CD4-positive, alpha-beta T cell treated with Interleukin-12 subunit alpha and Interleukin-12 subunit beta, for 1 hour (primary cell): ENCODE results near the gene PPP2R2C.

Experiments used
- DNase-seq: peaks from one replicate; pipeline ENCODE4 v3.0.0-alpha.2; 2020

The PPP2R2C gene

DNA sequence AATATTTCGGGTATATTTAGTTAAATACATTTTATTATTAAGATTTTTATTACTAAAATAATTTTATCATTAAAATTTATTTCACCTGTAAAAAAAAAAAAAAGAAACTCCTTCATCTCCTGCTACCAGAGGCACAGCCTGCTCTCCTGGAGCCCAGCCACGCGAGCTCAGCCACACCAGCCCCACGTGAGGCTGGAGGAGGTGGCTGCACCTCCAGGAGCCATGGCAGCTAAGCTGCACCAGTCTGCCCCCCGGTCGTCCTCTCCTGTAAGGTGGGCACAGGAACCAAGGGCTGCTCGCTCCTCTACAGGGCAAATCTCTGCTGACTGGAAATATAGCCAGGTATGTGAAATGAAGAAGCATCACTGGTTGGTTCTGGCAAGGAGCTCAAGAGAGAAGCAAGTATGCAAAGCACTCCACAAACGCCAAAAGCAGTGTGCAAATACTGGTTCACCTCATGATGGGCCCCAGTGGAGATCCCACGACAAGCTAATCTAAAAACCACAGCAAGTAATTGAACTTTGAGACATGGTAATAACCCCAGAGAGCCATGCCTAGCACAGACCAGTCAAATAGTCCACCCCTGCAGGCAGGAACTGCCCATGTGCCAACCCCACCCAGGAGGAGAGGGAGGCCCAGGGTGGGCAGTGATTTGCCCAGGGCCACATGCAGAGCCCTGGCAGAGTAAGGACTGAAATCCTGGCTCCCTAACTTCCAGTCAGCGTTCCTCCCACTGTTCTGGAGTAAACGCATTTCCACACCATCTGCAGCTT, 112.7 kb downstream of the PPP2R2C start:
- DNase-seq = no peak

DNA sequence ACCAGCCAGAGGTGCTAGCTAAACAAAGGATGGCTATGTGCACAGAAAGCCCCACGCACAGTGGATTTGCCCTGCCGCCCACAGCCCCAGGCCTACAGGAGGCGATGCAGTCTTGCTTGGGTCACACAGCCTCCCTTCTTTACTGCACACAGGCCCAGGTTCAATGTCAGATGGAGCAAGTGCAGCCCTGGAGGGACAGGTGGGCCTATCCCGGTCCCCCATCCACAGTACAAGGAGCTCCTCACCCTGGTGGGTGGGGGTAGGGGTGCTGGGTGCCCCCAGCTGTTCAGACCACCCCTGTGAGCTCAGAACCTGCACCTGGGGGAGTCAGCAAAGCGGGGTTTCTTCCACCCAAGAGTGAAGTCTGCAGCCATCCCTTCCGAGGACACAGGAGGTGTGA, 114.9 kb downstream of the PPP2R2C start:
- no peak for DNase-seq

DNA sequence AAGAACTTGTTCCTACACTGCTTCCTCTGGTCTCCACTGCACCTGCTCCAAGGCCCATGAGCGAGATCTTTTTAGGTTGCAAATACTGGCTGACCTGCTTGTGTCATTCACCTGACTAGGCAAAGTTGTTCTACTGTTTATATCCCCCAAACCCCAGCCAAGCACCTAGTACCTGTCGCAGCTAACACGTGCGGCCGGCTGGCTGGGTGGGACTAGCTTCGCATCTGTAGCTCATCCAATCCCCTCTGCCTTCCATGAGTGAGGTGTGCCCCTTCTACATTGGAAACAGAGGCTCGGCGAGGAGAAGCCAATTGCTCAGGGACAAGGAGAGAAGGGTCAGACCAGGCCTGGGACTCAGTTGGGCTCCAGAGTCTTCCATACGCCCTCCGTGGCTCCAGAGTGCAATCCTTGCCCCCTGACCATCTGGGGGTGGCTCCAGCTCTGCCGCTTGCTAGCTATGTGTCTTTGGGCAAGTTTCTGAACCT, 116.3 kb downstream of the PPP2R2C start:
- DNase-seq = no peak

DNA sequence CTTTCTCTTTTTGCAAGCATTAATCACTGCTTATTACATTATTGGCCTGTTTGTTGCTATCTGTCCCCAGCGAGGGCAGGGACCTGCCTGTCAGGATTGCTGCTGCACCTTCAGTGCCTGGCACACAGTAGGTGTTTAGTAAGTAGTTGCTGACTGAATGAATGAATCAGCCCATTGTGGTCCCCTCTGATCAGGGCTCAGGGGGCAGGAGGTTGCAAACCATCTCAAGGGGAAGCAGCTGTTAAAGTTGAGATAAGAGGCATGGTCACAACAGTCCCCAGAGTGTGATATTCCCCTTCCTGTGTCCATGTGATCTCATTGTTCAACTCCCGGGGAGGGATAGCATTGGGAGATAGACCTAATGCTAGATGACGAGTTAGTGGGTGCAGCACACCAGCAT, 117.4 kb downstream of the PPP2R2C start:
- DNase-seq = no peak

DNA sequence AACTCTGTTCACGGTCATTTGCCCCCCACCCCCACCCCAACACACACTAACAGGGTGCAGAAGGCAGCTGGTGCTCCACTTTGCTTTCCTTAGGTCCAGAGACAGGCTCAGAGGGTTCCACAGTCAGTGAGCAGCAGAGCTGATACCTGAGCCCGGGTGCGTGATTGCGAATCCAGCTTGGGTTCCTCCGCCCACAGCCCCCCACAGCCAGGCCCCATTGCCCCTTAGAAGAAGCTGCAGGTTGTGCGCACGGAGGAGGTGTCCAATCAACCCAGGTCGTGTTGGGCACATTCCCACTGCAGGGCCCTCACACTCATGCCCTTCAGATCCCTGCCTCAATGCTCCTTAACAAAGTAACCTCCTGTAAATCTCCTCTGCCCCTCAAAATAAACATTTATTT, 117.8 kb downstream of the PPP2R2C start:
- no peak for DNase-seq

DNA sequence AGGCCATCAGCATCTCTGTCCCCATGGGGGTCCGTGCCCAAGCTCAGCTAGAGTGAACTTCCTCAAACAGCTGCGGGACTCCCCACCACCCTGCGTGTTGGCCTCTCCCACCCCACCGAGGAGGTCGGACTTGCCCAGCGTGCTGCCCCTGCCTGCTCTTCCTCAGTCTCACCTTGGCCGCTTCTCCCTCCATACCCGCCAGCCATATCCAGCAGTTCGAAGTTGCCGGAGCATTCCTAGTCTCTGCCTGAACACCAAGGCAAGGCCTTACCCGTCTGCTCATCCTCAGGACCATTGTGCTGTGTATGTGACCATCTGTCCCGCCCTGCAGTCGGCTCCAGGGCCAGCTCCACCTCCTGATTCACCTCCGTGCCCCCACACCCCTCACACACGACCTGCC, 118.3 kb downstream of the PPP2R2C start:
- no peak for DNase-seq

DNA sequence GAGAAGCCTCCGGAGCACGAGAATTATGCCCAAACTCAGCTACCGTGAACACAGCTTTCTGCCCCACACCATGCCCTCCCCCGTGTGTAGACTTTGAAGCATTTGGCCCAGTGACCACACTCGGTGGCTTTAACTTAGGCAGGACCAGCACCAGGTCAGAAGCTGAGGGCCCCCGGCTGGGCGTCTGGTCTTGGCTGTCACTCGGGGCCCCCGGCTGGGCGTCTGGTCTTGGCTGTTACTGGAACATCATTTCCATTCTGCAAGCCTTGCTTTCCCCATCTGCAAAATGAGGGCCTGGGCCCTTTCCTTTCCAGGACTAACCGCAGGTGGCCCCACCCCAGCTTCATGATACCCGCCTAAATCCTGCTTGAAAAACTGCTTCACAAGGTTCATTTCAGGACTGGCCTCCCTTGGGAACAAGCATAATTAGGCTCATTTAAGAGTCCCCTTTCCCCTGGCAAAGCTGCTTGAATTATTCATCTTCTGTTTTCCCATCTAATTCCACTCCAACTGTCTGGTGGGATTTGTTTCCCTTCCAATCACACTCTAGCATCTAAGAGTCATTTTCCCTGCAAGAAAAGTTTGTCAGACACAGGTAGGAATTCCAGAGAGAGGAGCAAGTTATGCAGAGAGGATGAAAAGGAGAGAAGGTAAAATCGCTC, 120.3 kb downstream of the PPP2R2C start:
- DNase-seq = no peak

DNA sequence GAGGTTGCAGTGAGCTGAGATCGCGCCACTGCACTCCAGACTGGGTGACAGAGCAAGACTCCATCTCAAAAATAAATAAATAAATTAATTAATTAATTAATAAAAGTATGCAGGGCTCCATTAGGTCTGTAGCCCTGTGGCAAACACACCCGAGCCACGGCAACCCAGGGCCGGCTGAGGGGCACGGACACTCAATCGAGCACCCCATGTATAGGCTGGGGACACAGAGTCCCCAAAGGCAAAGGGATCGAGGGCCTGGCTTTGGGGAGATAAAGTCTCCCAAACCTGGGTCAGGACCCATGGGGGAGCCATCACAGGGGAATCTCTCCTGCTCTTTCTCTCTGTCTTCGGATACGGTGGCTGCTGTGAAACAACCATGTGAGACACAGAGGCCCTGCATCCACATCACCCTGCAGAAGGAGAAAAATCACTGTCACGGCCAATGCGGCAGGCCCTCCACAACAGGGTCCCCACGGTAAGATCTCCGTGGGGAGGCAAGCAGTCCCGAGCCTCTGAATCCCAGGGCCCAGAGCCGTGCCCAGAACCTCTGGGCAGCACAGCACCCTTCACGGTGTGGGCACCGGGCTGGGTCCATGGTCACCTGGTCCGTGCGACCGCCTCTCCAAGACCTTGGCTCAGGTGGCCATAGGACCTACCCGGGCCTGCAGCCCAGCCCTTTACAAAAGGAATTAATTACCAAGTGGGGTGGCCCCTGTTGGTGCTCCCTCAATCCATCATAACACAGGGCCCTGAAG, 121.0 kb downstream of the PPP2R2C start:
- DNase-seq = no peak

DNA sequence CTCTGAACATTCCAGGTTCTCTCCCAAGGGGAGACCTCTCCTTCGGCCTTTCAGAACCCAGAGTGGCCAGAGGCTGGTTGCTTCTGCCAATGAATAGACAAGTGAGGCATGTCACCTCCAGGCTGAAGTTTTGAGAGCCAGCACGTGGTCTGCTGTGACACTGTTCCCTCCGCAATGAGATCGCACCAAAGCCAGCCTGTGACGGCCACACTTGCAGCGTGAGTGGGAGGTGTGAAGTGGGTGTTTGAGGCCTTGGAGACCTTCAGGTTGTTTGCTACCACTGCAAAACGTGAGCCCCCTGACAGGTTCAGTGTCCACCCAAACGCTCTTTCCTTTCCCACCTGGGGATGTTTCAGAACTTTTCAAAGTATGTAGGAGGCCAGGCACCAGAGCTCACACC, 121.8 kb downstream of the PPP2R2C start:
- no peak for DNase-seq

DNA sequence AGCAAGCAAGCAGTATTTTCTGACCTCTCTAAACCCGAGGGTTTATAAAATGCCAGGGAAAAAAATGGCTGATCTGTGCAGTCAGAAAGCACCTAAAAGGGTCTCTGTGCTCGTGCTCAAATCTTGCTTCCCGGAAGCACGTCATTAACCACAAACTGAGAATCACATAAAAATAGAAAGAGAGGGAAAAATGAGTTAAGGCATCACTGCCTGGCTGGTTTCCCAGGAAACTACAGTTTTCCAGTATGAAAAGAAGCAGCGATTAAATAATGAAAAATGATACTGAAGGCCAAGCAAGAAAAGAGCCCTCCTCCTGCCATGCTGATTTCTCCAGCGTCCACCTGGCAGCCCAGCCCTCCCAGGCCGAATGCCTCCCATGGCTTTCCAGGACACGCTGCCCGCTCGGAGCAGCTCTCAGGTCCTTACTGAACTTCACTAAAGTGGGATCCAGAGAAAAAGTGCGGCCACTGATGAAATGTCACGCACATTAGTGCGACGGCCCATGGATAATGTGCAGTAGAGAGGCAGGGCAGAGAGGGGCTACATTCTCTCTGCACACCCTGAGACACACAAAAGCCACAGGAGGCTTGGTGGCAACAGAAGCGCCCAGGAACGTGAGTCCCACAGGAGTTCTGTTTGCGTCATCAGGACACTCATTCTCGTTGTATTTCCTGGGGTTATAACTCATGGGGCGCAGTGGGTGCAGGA, 122.4 kb downstream of the PPP2R2C start:
- DNase-seq = no peak

DNA sequence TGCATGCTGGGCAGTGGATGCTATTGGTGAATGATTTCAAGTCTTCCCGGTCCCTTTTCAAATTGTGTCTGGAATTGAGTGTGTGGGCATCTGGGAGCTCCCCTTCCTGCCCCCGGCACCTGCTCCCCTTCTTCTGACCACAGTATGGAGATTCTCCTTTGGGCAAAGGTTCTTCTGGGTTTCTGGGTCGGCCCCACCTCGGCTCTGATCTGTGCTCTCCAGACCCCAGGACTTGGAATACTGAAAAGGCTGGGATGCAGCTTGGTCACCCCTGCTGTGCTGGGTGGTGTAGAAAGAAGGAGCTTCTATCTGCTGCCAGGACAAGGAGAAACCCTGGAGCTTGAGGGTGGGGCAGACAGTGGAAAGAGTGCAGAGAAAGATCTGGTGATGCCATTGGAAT, 124.0 kb downstream of the PPP2R2C start:
- DNase-seq = no peak

DNA sequence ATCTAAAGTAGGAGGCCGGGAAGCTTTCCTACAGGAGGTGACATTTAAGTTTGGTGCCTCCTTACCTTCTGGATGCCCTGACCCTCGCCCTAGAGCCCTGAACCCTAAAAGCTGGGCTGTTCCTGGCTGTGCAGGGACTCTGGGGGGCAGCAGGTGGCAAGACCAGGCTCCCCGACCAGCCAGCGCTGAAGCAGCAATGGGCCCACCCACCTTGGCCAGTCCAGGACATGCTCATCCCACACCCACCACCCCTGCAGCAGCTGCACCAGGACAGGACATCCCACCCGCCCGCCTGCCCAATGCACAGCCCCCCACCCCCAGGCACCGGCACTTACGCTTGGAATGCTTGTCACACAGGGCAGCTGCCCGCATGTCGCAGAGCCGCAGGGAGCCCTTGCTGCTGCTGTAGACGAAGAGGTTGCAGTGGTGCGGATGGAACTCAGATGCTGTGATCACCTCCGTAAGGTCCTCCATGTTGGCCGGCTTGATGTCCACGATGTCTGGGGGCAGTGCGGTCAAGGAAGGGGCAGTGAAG, 124.8 kb downstream of the PPP2R2C start:
- DNase-seq = no peak

DNA sequence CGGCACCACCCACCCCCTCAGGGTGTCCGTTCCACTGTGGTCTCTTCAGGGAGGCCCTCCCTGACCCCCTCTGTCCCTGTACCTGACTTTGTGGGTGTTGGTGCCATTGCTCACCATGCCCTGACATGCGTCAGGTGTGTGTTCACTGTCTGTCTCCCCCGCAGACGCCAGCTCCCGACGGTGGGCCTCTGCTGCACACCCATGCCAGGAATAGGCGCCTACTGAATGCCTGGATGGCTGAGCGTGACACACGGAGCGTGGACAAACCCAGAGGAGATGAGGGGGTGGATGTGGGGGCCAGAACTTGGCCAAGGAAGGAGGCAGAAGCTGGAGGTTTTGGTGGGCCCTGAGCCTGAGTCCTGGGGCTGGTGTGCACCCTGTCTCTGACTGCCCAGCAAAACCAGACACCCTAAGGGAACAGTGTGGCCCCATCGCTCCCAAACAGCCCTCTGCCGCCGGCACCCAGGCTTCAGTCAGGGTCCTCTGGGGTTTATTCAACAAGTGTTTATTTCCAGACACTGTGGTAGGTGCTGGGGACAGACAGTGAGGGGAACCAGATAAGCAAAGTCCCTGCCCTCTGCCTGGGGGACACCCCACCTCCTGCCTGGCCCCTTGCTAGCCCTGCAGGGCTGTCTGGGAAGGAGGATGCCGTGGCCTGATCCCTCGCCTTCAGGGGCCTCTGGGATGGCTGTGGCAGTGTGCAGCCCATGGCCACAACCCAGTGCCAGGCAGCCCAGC, 125.9 kb downstream of the PPP2R2C start:
- DNase-seq = no peak

DNA sequence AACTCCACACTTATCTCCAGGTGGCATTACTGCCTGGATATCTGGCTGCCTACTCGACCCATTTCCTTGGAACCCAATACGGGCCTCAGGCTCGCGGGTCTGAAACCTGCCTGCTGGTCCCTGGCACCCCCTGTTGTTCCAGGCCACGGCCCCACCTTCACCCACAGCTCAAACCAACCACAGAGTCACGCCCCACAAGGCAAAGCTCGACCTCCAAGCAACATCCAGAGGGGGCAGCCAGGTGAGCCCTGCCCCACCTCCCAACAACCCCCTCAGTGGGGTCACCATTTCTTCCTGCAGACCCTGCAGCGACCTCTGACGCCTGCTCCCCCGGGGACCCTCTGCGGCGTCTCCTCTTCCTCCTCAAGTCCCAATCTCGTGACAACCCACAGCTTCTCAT, 126.5 kb downstream of the PPP2R2C start:
- DNase-seq = no peak

DNA sequence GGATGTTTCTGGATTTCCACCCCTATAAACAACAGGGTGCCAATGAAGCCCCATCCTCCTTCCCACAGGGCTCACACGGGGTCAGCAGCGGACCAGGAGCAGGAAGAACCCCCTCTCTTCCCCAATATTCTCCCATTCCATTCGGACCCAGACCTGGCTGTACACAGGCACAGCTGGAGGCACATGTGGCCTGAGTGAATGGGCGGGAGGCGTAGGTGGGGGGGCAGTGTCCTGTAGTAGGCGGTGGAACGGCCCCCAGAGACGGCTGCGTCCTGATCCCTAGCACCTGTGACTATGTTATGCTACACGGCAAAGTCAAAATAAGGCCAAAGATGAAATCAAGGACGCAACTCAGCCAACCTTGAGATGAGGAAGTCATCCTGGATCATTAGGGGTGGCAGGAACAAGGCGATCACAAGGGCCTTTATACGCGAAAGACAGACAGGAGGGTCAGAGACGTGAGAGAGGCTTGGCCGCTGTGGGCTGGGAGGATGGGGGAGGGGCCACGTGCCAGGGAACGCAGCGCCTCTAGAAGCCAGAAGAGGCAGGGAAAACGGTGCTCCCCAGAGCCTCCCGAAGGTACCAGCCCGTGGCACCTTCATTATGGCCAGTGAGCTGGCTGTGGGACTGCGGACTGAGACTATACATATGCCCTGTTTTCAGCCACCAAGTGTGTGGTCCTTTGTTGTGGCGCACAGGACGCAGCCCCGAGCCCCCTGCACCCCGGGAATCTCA, 127.2 kb downstream of the PPP2R2C start:
- no peak for DNase-seq

DNA sequence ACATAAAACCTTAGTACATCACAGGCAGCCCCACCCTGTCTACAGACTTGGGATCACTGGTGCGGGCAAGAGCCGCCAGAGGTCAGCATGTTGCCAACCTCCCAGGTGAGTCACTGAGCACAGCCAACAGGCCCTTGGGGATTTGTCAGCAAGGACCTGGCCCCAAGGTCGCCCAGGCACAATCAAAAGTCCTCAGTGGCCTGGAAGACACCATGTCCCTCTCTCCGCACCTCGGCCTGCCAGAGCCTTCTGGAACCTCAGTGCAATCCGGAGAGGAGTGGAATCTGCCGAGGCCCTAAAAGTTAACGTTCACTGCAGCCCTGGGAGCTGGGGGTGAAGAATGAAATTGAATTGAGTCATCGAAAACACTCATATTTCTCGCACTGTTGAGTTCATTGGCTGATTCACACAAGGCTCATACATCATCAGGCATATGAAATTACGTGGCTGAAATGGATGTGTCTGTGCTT, 128.4 kb downstream of the PPP2R2C start:
- no peak for DNase-seq

DNA sequence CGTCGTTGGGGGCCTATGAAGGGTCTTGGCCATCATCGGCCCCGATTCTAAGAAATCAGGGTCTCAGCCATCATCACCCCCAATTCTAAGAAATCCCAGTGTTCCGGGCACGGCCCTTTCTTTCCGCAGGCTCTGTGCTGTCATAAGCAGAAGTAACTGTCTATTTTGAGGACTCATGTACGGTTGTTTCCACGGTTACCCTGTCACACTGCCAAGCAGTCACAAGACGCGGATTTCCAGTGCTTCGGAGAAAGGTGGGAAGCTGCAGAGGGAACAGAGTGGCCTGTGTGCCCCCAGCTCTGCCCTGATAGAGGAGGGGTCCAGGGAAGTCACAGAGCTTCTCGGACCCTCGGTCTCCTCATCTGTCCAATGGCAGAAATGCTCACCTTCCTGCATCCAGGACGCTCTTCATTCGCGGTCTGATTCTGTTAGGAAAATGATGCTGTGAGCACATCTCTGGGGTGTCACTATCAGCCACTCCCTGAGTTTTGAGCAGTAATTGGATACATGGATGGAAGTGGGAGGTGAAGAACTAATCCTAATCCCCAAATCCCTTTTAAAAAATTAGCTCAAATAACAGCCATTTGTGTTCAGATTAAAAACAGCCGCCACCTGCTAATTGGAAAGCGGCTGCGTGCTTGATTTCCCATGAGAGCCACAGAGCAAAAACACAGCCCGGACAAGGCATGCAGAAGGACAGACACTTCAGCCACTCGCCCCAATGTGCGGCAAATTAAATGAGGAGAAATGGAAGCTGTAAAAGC, 129.7 kb downstream of the PPP2R2C start:
- no peak for DNase-seq

DNA sequence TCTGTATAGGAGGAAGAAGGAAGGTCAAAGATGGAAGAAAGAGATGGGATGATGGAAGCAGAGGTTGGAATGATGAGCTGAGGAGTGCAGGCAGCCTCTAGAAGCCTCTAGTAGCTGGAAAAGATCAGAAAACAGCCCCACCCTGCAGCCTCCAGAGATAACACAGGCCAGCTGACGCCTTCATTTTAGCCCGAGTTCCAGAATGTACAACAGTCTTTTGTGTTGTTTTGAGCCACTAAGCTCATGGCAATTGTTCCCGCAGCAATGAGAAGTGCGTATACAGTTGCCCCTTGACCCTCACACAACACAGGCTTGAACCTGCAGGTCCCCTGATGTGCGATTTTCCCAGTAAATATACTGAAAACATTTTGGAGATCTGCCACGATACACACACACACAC, 130.7 kb downstream of the PPP2R2C start:
- DNase-seq = no peak

DNA sequence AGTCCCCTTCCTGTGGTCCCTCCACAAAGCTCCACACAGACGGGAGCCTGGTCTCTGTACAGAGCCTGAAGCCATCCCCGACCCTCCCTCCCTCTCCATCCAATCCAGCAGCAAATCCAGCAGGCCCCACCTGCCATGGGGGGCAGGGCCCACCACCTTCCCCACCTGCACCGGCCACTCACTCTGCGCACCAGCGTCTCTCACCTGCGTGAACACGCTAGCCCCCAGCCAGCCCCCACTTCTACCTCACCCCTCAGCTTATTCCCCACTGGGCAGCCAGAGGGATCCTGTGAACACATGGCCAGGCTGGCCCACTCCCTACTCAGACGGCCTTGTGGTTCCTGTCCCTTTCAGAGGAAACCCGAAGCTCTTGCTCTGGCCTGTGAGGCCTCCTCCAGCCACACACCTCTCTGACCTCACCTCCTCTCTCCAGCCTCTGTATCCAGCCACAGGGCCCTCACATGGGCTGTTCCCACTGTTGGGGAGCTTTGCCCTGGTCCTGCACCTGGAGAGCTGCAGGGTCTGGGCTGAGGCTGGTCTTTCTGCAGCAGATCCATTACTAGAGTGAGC, 131.9 kb downstream of the PPP2R2C start:
- no peak for DNase-seq

DNA sequence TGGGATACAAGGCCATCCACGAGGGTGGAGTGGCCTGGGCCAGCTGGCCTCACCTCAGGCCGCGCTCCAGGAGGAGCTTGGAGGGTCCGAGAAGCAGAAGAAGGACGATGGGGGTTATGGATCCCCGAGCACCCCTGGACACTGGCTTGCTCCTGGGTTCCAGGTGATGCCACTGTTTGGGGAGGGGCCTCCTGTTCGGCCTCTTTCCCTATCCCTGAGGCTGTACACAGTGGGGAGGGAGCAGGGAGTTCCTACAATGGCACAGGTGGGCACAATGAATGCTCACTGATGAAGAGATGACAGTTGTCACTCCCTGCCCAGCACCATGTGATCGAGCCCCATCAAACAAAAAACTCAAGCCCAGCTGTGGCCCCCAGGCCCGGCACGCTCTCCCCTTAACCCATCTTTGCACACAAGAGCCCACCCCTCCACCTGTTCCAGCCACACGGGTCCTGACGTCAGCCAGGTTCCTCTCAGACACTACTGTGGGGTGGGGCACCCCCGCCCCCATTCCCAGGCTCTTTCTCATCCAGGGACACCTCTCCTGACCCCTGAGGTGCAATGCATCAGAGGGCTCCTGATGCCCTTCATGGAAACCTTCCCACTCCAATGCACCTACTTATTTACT, 132.5 kb downstream of the PPP2R2C start:
- no peak for DNase-seq
